GM21528 (cell line): ENCODE measurements around the gene TPK1.
"Not testable (repeated sequence)": the region's sequence is repeated elsewhere in the genome, so short reads cannot be mapped to it uniquely, and the experiment has no call there.

Experiments
- ATAC-seq: cut with Tn5 transposase; IDR thresholded peaks from one replicate; pipeline ENCODE4 v1.9.1; 2021; ENCODE audit warnings: mild to moderate bottlenecking, moderate library complexity; ENCODE audit not compliant: unreplicated experiment, low FRiP score

The TPK1 gene

DNA sequence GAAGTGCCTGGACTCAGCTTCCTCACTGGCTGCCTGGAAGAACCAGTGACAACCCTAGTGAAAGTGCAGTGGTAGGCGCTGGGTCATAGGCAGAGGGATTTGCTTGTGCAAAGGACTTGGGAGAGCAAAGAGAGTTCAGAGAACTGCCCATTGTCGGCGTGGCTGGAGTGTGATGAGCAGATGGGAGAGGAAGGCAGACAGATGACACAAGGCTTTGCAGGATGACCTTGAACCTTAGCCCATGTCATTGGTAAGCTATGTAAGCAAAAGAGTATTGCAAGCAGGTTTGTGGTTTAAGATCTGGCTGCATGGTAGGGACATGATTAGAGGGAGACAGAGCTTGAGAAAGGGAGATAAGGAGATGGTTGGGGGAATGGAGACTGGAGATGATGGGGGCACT lies 397.1 kb downstream of the TPK1 start:
- ATAC-seq, result no peak

GRCh38 chr7:144437370-144438191 lies 398.3 kb downstream of the TPK1 start:
- ATAC-seq, result no peak

DNA sequence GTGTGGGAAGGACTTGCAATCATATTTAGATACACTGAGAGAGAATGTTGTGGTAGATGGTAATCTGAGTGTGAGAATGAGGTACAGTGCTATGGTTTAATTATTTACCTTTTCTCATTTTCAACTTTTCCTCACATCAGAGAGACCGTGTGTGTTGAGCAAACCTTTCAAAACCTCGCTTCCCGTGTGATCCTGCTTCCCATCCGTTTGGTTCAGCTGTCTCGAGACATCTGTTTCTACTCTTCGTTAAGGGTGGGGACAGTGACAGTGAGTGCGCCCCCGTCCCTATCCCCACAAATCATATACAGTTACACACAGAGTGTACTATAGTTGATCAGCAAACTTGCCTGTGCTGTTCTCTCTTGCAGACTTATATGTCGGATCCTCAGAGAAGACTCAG lies 399.4 kb downstream of the TPK1 start:
- ATAC-seq, result no peak

DNA sequence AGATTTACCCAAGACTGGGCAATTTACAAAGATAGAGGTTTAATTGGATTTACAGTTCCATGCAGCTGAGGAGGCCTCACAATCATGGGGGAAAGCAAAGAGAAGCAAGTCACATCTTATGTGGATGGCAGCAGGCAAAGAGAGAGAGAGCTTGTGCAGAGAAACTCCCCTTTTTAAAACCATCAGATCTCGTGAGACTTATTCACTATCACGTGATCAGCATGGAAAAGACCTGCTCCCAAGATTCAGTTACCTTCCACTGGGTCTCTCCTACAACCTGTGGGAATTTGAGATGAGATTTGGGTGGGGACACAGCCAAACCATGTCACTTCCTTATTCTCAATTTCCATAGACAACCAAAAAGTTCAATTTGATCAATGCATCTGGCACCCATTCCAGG lies 407.4 kb downstream of the TPK1 start:
- no peak for ATAC-seq

GRCh38 chr7:144427539-144427938 lies 408.3 kb downstream of the TPK1 start:
- ATAC-seq, result not testable (repeated sequence)

DNA sequence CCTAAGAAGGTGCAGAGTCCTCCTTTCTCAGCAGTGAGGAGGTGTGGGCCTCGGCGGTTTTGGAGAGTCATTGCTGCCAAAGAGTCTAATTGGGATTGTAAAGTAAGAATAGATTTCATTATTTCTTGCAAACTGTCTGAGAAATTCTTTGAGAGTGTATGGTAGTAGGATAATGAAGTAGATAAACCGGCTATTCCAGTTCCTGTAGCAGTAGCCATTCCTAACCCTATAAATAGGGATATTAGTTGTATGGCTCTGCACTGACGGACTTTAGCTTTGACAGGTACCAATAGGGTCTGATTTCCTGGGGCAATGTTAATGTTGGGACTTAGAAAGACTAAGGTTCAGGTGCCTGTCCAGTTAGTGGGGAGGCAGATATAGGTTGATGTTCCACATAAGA lies 416.9 kb downstream of the TPK1 start:
- ATAC-seq, result not testable (repeated sequence)

DNA sequence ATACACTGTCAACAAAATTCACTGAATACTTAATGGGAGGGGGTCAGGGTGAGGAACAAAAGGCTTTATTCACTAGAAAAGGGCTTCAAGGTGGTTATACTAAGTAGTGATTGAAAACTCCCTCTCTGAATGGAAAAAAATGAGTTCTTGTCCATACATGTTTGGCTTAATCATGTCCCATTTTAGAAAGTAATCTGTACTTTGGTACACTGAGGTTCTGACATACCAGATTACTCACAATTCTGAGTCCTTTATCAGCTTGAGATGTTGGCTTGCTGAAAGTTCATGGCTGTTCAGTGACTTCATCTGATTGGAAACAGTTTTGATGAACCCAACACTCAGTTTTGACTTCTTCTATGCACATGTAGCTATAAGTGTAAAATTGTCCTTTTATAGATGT lies 419.5 kb downstream of the TPK1 start:
- ATAC-seq, result no peak

DNA sequence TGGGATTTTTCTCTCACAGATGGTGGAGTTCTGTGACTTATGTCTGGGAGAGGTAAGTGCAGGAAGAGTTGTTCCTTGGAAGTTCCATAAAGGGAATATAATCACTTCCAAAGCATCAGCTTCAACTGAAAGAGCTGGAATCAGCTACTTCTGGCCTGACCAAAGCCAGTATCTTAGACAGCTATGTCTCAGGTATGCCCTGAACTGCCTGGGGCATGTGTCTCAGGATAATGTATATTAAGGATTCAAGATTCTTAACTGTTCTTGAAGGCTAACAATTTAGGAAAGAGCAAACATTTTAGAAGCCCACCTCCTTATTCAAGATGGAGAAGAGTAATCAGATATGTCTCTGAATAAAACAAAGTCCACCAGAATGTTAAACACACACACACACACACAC lies 420.0 kb downstream of the TPK1 start:
- ATAC-seq, result no peak

GRCh38 chr7:144414815-144415214 lies 421.0 kb downstream of the TPK1 start:
- no peak for ATAC-seq

DNA sequence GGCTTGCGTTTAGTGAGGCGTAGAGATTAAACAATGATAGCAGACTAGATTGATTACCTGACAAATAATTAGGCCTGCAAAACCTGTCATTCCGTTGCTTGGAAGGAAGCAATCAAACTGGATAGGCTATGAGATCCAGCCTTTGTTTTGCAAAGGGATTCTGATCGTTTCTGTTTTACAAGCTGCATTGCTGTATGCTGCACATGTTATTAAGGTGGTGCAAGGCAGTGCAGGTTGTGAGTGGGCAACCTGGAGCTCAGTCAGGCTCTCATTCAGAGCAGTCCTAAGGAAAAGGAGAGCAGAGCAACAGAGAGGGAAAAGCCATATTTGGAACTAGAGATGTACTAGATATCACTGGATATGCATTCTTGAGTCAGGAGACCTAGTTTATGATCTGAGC lies 425.4 kb downstream of the TPK1 start:
- ATAC-seq, result no peak

DNA sequence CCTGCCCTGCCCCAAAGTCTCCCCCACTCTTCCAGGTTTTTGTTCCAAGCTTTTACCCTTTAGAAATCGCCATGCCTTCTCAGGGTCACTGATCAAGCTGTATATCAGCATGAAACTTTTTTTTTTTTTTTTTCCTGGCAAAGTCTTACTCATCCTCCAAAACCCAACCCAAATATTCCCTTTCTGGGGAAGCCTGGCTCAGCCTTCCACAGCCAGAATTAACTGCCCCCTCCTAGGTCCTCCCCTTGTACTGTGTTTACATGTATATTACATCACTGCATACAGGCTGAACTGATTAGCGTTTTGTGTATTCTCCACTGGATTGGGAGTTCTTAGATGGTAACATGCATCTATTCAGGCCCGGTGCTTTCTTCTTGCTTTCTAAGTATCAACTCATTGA lies 427.7 kb downstream of the TPK1 start:
- ATAC-seq, result no peak

DNA sequence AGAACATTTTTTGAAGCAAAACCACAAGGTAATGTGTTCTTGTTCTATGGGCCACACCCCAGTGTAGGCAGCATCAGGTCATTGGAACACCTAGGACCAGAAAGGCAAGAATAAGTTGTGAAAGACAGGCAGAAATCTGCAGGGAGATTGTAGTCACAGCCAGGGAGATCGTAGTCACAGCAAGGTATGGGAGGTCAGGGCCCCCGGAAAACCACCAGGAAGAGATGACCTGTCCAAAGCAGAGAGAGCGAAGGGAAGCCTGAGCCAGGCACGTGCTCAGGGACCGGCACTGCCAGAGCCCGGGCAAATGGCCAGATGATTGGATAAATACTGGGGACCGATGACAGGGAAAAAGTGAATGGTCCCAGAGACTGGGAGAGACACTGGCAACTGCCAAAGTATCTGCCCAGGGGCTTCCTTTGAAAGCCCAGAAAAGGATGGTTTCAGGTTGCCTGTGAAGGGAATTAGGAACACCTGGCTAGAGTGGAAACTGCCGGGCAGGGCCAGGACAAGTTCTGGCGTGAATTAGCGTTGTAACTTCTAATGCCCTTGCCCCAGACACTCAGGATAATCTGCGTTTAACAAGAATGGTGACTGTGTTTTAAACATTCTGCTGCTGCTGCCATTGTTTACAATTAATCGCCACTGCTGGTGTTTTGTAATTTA lies 428.5 kb downstream of the TPK1 start:
- ATAC-seq, result no peak

DNA sequence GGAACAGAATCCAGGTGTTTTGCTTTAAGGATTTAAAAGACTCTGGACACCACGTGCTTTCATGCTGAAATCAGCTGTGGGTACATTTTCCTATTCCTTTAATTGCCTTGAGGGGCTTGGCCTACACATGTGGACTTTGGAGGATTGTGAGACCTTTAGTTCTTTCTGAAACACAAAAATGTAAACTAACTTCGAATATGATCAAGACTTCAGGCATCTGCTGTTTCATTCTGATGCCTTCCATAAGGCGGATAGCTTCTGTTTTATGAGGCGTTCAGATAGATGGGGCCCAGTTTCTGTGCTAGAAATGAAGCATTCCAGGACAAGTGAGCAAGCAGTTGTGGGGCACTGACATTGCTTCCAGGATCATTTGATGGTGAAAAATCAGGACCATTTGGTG lies 430.9 kb downstream of the TPK1 start:
- no peak for ATAC-seq

GRCh38 chr7:144403649-144404061 lies 432.2 kb downstream of the TPK1 start, which contains the start of gene NOBOX:
Gene NOBOX (minus strand): TSS chr7:144403693.
- ATAC-seq, result no peak

DNA sequence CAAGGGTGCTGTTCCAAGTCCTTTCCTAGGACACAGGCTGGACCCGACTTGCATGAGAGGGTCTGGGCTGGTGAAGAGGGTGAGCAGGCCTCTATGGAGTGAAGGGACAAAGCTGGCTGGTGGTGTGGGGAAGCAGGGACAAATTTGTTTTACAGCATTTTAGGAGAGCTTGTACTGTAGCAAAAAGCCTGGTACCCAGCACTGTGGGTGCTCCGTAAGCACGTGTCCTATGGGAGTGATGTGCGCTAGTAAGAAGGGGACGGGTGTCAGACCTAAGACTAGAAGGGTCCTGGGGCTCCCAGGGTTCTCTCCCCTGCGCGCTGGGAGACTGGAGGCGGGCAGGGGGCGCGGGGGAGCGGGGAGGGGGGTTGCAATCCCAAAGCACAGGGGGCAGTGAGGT lies 432.8 kb downstream of the TPK1 start:
- ATAC-seq, result no peak
